Trophoblast cell (in vitro differentiated cells and primary cell): ENCODE results near the gene GPI.

ENCODE experiments used
- DNase-seq, 2 donors: peaks; one replicate each; pipeline ENCODE4 v3.0.0-alpha.2; 2016
- H2AFZ ChIP-seq: 2 replicates; pipeline ENCODE4 v1.6.1; 2013; ENCODE audit warnings: low read length, moderate library complexity, mild to moderate bottlenecking; ENCODE audit not compliant: insufficient read depth, poor library complexity
- H2AK5ac ChIP-seq: 2 replicates; pipeline ENCODE4 v1.6.1; 2013; ENCODE audit warnings: mild to moderate bottlenecking, low read length
- H2BK120ac ChIP-seq: 2 replicates; pipeline ENCODE4 v1.6.1; 2013; ENCODE audit warnings: low read length, mild to moderate bottlenecking, moderate library complexity; ENCODE audit not compliant: insufficient read depth, poor library complexity
- H2BK12ac ChIP-seq: 2 replicates; pipeline ENCODE4 v1.6.1; 2013; ENCODE audit warnings: mild to moderate bottlenecking, low read length, moderate library complexity
- H2BK5ac ChIP-seq: 2 replicates; pipeline ENCODE4 v1.6.1; 2013; ENCODE audit warnings: low read length, low read depth, moderate library complexity, mild to moderate bottlenecking; ENCODE audit not compliant: poor library complexity
- H3K14ac ChIP-seq: 2 replicates; pipeline ENCODE4 v1.6.1; 2013; ENCODE audit warnings: mild to moderate bottlenecking, low read length
- H3K18ac ChIP-seq: 2 replicates; pipeline ENCODE4 v1.6.1; 2013; ENCODE audit warnings: mild to moderate bottlenecking, low read length
- H3K23ac ChIP-seq: 2 replicates; pipeline ENCODE4 v1.6.1; 2013; ENCODE audit warnings: low read length
- H3K27ac ChIP-seq: 2 replicates; pipeline ENCODE4 v1.5.1; 2013; ENCODE audit warnings: low read depth, mild to moderate bottlenecking, inconsistent platforms, low read length, moderate library complexity
- H3K27me3 ChIP-seq: 2 replicates; pipeline ENCODE4 v1.6.1; 2013; ENCODE audit warnings: inconsistent platforms, mild to moderate bottlenecking, low read length, moderate library complexity; ENCODE audit not compliant: insufficient read depth
- H3K36me3 ChIP-seq, 2 experiments: 1 replicate in 1 of 2; 2 replicates in 1 of 2; pipeline ENCODE4 v1.6.1; 2013; ENCODE audit warnings: low read length in 2 of 2, mild to moderate bottlenecking in 2 of 2, moderate library complexity in 1 of 2; ENCODE audit not compliant: insufficient read depth in 2 of 2, control insufficient read depth in 1 of 2
- H3K4ac ChIP-seq: 2 replicates; pipeline ENCODE4 v1.6.1; 2013; ENCODE audit warnings: low read depth, mild to moderate bottlenecking, low read length, moderate library complexity
- H3K4me1 ChIP-seq, 2 experiments: 1 replicate in 1 of 2; 2 replicates in 1 of 2; pipeline ENCODE4 v1.6.1; 2013; ENCODE audit warnings: low read length in 2 of 2, mild to moderate bottlenecking in 2 of 2, moderate library complexity in 1 of 2; ENCODE audit not compliant: insufficient read depth in 2 of 2, control insufficient read depth in 1 of 2
- H3K4me2 ChIP-seq: 2 replicates; pipeline ENCODE4 v1.6.1; 2013; ENCODE audit warnings: inconsistent platforms, mild to moderate bottlenecking, low read length, moderate library complexity
- H3K4me3 ChIP-seq: 2 replicates; pipeline ENCODE4 v1.5.1; 2013; ENCODE audit warnings: mild to moderate bottlenecking, low read depth, low read length, inconsistent platforms
- H3K79me1 ChIP-seq: one replicate; pipeline ENCODE4 v1.6.1; 2013; ENCODE audit warnings: low read length
- H3K79me2 ChIP-seq: 2 replicates; pipeline ENCODE4 v1.6.1; 2013; ENCODE audit warnings: low read length, mild to moderate bottlenecking; ENCODE audit not compliant: control insufficient read depth, insufficient read depth, poor library complexity
- H3K9ac ChIP-seq: 2 replicates; pipeline ENCODE4 v1.6.1; 2013; ENCODE audit warnings: mild to moderate bottlenecking, low read length
- H3K9me3 ChIP-seq: 2 replicates; pipeline ENCODE4 v1.6.1; 2013; ENCODE audit warnings: low read depth, mild to moderate bottlenecking, control low read depth, inconsistent platforms, low read length; ENCODE audit not compliant: insufficient read depth
- H4K12ac ChIP-seq: 2 replicates; pipeline ENCODE4 v1.6.1; 2013; ENCODE audit warnings: low read depth, mild to moderate bottlenecking, low read length, moderate library complexity
- H4K8ac ChIP-seq: 2 replicates; pipeline ENCODE4 v1.6.1; 2013; ENCODE audit warnings: low read depth, mild to moderate bottlenecking, low read length, moderate library complexity
- H4K91ac ChIP-seq: one replicate; pipeline ENCODE4 v1.6.1; 2013; ENCODE audit warnings: low read depth, mild to moderate bottlenecking, low read length, moderate library complexity
- WGBS: extraction: QIAGEN DNeasy Blood & Tissue Kit; methylation state at CpG from one replicate; pipeline ENCODE4 v1.1.7; 2013; ENCODE audit warnings: missing lambda C conversion rate; ENCODE audit not compliant: insufficient read length, insufficient coverage; ENCODE audit errors: extremely low coverage; 5-methylcytosine and 5-hydroxymethylcytosine counted together

GPI gene

GRCh38 chr19:34380639-34381241, 15.7 kb downstream of the GPI start:
- Histone ChIP-seq H2AFZ (no peak overlapping the region), H3K4me2 (no peak overlapping the region), H3K9ac (no peak overlapping the region), H3K14ac (no peak overlapping the region), H3K36me3 (peaks cover 58 to 63% of the 10 kb centered on the region in 2 experiments), H3K27me3 (no peaks in the 10 kb centered on the region), H2BK5ac (no peak overlapping the region), H3K4ac (no peak overlapping the region), H3K79me2 (no peaks in the 10 kb centered on the region), H4K91ac (no peak overlapping the region), H3K18ac (no peak overlapping the region), H3K23ac (no peak overlapping the region), H3K4me1 (peaks cover 12 to 17% of the 10 kb centered on the region in 2 experiments), H3K9me3 (peaks cover 1% of the 10 kb centered on the region), H3K27ac (no peak overlapping the region), H4K8ac (no peak overlapping the region), H2BK12ac (no peak overlapping the region), H3K79me1 (no peaks in the 10 kb centered on the region), H2AK5ac (no peak overlapping the region), H4K12ac (no peak overlapping the region), H3K4me3 (no peak overlapping the region), H2BK120ac (no peak overlapping the region)
- no peak for DNase-seq
- no CpG with 5 or more reads among the region's 5 CpGs for WGBS

GRCh38 chr19:34381399-34382251, 16.6 kb downstream of the GPI start:
- WGBS: no CpG with 5 or more reads among the region's 14 CpGs
- no peak overlapping the region for H2AFZ ChIP-seq
- H2BK120ac ChIP-seq: no peak overlapping the region
- no peak overlapping the region for H3K18ac ChIP-seq
- no peak overlapping the region for H2BK5ac ChIP-seq
- no peak overlapping the region for H3K4me2 ChIP-seq
- H3K4me1 ChIP-seq: peaks cover 20 to 25% of the 10 kb centered on the region in 2 experiments
- H3K4me3 ChIP-seq: no peak overlapping the region
- peaks cover 55 to 60% of the 10 kb centered on the region in 2 experiments for H3K36me3 ChIP-seq
- no peak overlapping the region for H4K91ac ChIP-seq
- no peaks in the 10 kb centered on the region for H3K79me1 ChIP-seq
- H2AK5ac ChIP-seq: no peak overlapping the region
- H4K8ac ChIP-seq: no peak overlapping the region
- H3K4ac ChIP-seq: no peak overlapping the region
- H3K9ac ChIP-seq: no peak overlapping the region
- H4K12ac ChIP-seq: no peak overlapping the region
- H3K27me3 ChIP-seq: no peaks in the 10 kb centered on the region
- H2BK12ac ChIP-seq: no peak overlapping the region
- H3K79me2 ChIP-seq: no peaks in the 10 kb centered on the region
- H3K14ac ChIP-seq: no peak overlapping the region
- peaks cover 1% of the 10 kb centered on the region for H3K9me3 ChIP-seq
- no peak overlapping the region for H3K23ac ChIP-seq
- H3K27ac ChIP-seq: no peak overlapping the region
- no peak for DNase-seq

- Histone ChIP-seq H2BK5ac (no peak overlapping the region), H3K79me1 (peaks cover 1% of the 10 kb centered on the region), H3K4me1 (peaks cover 21 to 30% of the 10 kb centered on the region in 2 experiments), H3K9me3 (peaks cover 2% of the 10 kb centered on the region), H3K27ac (no peak overlapping the region), H3K4me2 (no peak overlapping the region), H2BK120ac (no peak overlapping the region), H4K12ac (no peak overlapping the region), H2AFZ (no peak overlapping the region), H3K36me3 (peaks cover 52 to 59% of the 10 kb centered on the region in 2 experiments), H3K9ac (no peak overlapping the region), H3K4me3 (no peak overlapping the region), H3K18ac (no peak overlapping the region), H4K8ac (no peak overlapping the region), H3K23ac (no peak overlapping the region), H3K4ac (no peak overlapping the region), H4K91ac (no peak overlapping the region), H2BK12ac (no peak overlapping the region), H3K14ac (no peak overlapping the region), H2AK5ac (no peak overlapping the region), H3K27me3 (no peaks in the 10 kb centered on the region), H3K79me2 (no peaks in the 10 kb centered on the region)
- no CpG with 5 or more reads among the region's 4 CpGs for WGBS
- no peak for DNase-seq
These were observed 17.5 kb downstream of the GPI start for GRCh38 chr19:34382471-34382870.

GRCh38 chr19:34383599-34383998, 18.6 kb downstream of the GPI start:
- no peak overlapping the region for H4K8ac ChIP-seq
- peaks cover 1% of the 10 kb centered on the region for H3K79me1 ChIP-seq
- H3K36me3 ChIP-seq: peaks cover 43 to 52% of the 10 kb centered on the region in 2 experiments
- no peaks in the 10 kb centered on the region for H3K79me2 ChIP-seq
- H4K12ac ChIP-seq: no peak overlapping the region
- H4K91ac ChIP-seq: no peak overlapping the region
- H3K9ac ChIP-seq: no peak overlapping the region
- no peaks in the 10 kb centered on the region for H3K27me3 ChIP-seq
- WGBS: no CpG with 5 or more reads among the region's 5 CpGs
- no peak overlapping the region for H3K4ac ChIP-seq
- H3K14ac ChIP-seq: no peak overlapping the region
- no peak overlapping the region for H2AFZ ChIP-seq
- no peak overlapping the region for H2BK12ac ChIP-seq
- no peak overlapping the region for H2BK120ac ChIP-seq
- peaks cover 21 to 31% of the 10 kb centered on the region in 2 experiments for H3K4me1 ChIP-seq
- no peak overlapping the region for H2AK5ac ChIP-seq
- H3K27ac ChIP-seq: no peak overlapping the region
- no peak overlapping the region for H2BK5ac ChIP-seq
- peaks cover 4% of the 10 kb centered on the region for H3K9me3 ChIP-seq
- no peak overlapping the region for H3K23ac ChIP-seq
- H3K18ac ChIP-seq: no peak overlapping the region
- no peak overlapping the region for H3K4me3 ChIP-seq
- no peak overlapping the region for H3K4me2 ChIP-seq
- DNase-seq: no peak
